Activated gamma-delta T cell treated with anti-CD3 and anti-CD28 coated beads, Interleukin-2, amount 50 U/mL, for 16 hours (primary cell): ENCODE measurements around the gene CDK14.

ENCODE experiments used
- DNase-seq: peaks from one replicate; pipeline ENCODE4 v3.0.0-alpha.2; 2020; ENCODE audit warnings: low read depth

CDK14 gene

GRCh38 chr7:91051966-91052365, 455.8 kb downstream of the CDK14 start:
- no peak for DNase-seq

- no peak for DNase-seq
Observed at GRCh38 chr7:91054374-91054773, 458.3 kb downstream of the CDK14 start.

- DNase-seq: no peak
Observed at GRCh38 chr7:91055219-91055618, 459.1 kb downstream of the CDK14 start.

- no peak for DNase-seq
Observed at GRCh38 chr7:91062713-91063112, 466.6 kb downstream of the CDK14 start.

GRCh38 chr7:91064052-91064451, 467.9 kb downstream of the CDK14 start:
- DNase-seq: no peak

GRCh38 chr7:91064938-91065337, 468.8 kb downstream of the CDK14 start:
- no peak for DNase-seq

GRCh38 chr7:91066627-91067026, 470.5 kb downstream of the CDK14 start:
- no peak for DNase-seq

- no peak for DNase-seq
Observed at GRCh38 chr7:91067242-91067641, 471.1 kb downstream of the CDK14 start.

- no peak for DNase-seq
Observed at GRCh38 chr7:91068136-91068795, 472.1 kb downstream of the CDK14 start.

- no peak for DNase-seq
Observed at GRCh38 chr7:91069146-91069545, 473.0 kb downstream of the CDK14 start.

- no peak for DNase-seq
Observed at GRCh38 chr7:91079487-91079886, 483.4 kb downstream of the CDK14 start.

- no peak for DNase-seq
Observed at GRCh38 chr7:91080351-91080750, 484.2 kb downstream of the CDK14 start.

GRCh38 chr7:91082038-91082437, 485.9 kb downstream of the CDK14 start:
- DNase-seq: no peak

GRCh38 chr7:91082852-91083495, 486.9 kb downstream of the CDK14 start:
- DNase-seq: no peak

- DNase-seq: no peak
Observed at GRCh38 chr7:91083855-91084644, 487.9 kb downstream of the CDK14 start.

- no peak for DNase-seq
Observed at GRCh38 chr7:91085175-91085574, 489.1 kb downstream of the CDK14 start.

GRCh38 chr7:91086200-91086599, 490.1 kb downstream of the CDK14 start:
- DNase-seq: no peak

GRCh38 chr7:91088156-91088555, 492.0 kb downstream of the CDK14 start:
- no peak for DNase-seq

GRCh38 chr7:91088691-91089090, 492.6 kb downstream of the CDK14 start:
- DNase-seq: no peak

GRCh38 chr7:91089382-91089963, 493.4 kb downstream of the CDK14 start:
- DNase-seq: no peak

- no peak for DNase-seq
Observed at GRCh38 chr7:91090684-91091083, 494.6 kb downstream of the CDK14 start.

- DNase-seq: no peak
Observed at GRCh38 chr7:91091631-91092030, 495.5 kb downstream of the CDK14 start.

GRCh38 chr7:91093181-91093580, 497.1 kb downstream of the CDK14 start:
- no peak for DNase-seq
